ENCODE results near the gene RAPGEF2. TPM values are rescaled to one million over a fixed set of nuclear protein-coding genes. Genes with fewer than 3 reads are reported as not detected.

The RAPGEF2 gene
- total and polyA plus RNA-seq, 11 donors, result 10.6 to 75.9 (median 51.2) TPM

- WGBS, 4 donors, result 57 to 64% (median 60%) methylated on average over 9 of the region's 9 CpGs
- Histone ChIP-seq H3K4me1 (peaks cover 0 to 20% (median 3%) of the 10 kb centered on the region in 12 donors), H3K27ac (peak overlapping the region in 11 of 12 donors; percentile 25 to 71 (median 57)), H3K4me3 (peak overlapping the region in 7 of 12 donors; percentile 4 to 36 (median 19)), H3K36me3 (peaks cover 0 to 10% (median 2%) of the 10 kb centered on the region in 9 donors), H3K9me3 (no peaks in the 10 kb centered on the region), H3K27me3 (no peaks in the 10 kb centered on the region)
- TF ChIP-seq CTCF (IDR thresholded peaks at IDR 0.05) (no peak), POLR2A (IDR thresholded peaks at IDR 0.05) (no peak)
- DNase-seq (peak in 4 of 5 donors; percentile 32 to 53 (median 44)), ATAC-seq (peak in 3 of 4 donors; percentile 59 to 70 (median 62))
- intact Hi-C loops (cut with DNase I), result loop anchor here in 3 of 10 donors (10.0 kb wide), 1 partner anchor 78 kb away; no protein-coding TSS in a partner anchor
Measured at GRCh38 chr4:159366966-159367780, 264.3 kb downstream of the RAPGEF2 start.

- H3K4me3 ChIP-seq, result no peak overlapping the region
- DNase-seq (no peak), ATAC-seq (no peak)
- H3K36me3 ChIP-seq, result peaks cover 0 to 8% (median 0%) of the 10 kb centered on the region in 9 donors
- H3K27me3 ChIP-seq, result no peaks in the 10 kb centered on the region
- TF ChIP-seq POLR2A (IDR thresholded peaks at IDR 0.05) (no peak), CTCF (IDR thresholded peaks at IDR 0.05) (no peak)
- H3K4me1 ChIP-seq, result peaks cover 0 to 20% (median 3%) of the 10 kb centered on the region in 12 donors
- intact Hi-C loops (cut with DNase I), result loop anchor here in 3 of 10 donors (10.0 kb wide), 1 partner anchor 77 kb away; no protein-coding TSS in a partner anchor
- peak overlapping the region in 9 of 12 donors; percentile 26 to 71 (median 57) for H3K27ac ChIP-seq
- WGBS, 4 donors, result 48 to 58% (median 53%) methylated on average over 2 of the region's 2 CpGs
- H3K9me3 ChIP-seq, result no peaks in the 10 kb centered on the region
Measured at GRCh38 chr4:159367781-159368080, 264.9 kb downstream of the RAPGEF2 start.

GRCh38 chr4:159368320-159368719 lies 265.4 kb downstream of the RAPGEF2 start:
- Histone ChIP-seq H3K27me3 (no peaks in the 10 kb centered on the region), H3K36me3 (peaks cover 0 to 4% (median 0%) of the 10 kb centered on the region in 9 donors), H3K27ac (peak overlapping the region in 8 of 12 donors; percentile 4 to 71 (median 56)), H3K4me1 (peaks cover 0 to 20% (median 3%) of the 10 kb centered on the region in 12 donors), H3K4me3 (no peak overlapping the region), H3K9me3 (no peaks in the 10 kb centered on the region)
- ATAC-seq, result no peak
- 95 to 100% (median 99%) methylated on average over 1 to 2 of the region's 2 CpGs for WGBS, 4 donors
- intact Hi-C loops (cut with DNase I), result loop anchor here in 3 of 10 donors (10.0 kb wide), 1 partner anchor 76 kb away; no protein-coding TSS in a partner anchor
- DNase-seq, result no peak
- TF ChIP-seq CTCF (IDR thresholded peaks at IDR 0.05) (no peak), POLR2A (IDR thresholded peaks at IDR 0.05) (no peak)

- no peaks in the 10 kb centered on the region for H3K9me3 ChIP-seq
- H3K27me3 ChIP-seq, result no peaks in the 10 kb centered on the region
- peak in 3 of 5 donors; percentile 33 to 54 (median 51) for DNase-seq
- TF ChIP-seq CTCF (IDR thresholded peaks at IDR 0.05) (no peak), POLR2A (IDR thresholded peaks at IDR 0.05) (no peak)
- 79 to 84% (median 81%) methylated on average over 8 of the region's 8 CpGs for WGBS, 4 donors
- H3K4me1 ChIP-seq, result peaks cover 0 to 20% (median 3%) of the 10 kb centered on the region in 12 donors
- no peak overlapping the region for H3K4me3 ChIP-seq
- peak; percentile 53 to 75 (median 68) for ATAC-seq
- no peaks in the 10 kb centered on the region for H3K36me3 ChIP-seq
- intact Hi-C loops (cut with DNase I), result loop anchor here in 3 of 10 donors (10.0 kb wide), 1 partner anchor 76 kb away; no protein-coding TSS in a partner anchor
- H3K27ac ChIP-seq, result peak overlapping the region in 7 of 12 donors; percentile 18 to 71 (median 54)
Measured at GRCh38 chr4:159369256-159369655, 266.4 kb downstream of the RAPGEF2 start.
